NCI-H1417 treated with DMSO at 0.1 percent for 48 hours (cell line): ENCODE results near the gene EYA4.
"Not testable (repeated sequence)": the region's sequence is repeated elsewhere in the genome, so short reads cannot be mapped to it uniquely, and the experiment has no call there.

ENCODE experiments used
- DNase-seq: peaks from one replicate; lab custom pipeline; 2025; lab: John Stamatoyannopoulos, UW

EYA4 gene

DNA sequence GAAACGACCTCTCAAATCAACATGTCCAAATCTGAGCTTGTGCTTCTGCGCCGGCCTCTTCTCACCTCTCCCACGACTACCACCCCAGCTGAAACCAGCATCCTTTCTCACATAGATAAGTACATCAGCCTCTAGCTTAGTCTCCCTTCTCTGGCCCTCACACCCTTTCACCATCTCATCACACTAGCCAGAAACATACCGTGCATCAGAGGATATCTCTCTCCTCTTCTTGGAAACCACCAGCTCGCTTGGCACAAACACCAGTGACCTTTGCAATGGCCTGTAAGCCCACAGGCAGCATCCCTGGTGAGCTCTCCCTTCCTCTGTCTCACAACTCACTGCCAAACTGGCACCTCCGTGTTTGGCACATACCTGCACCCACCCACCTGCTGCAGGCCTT lies 291.8 kb downstream of the EYA4 start:
- no peak for DNase-seq

GRCh38 chr6:133539502-133540259 lies 298.5 kb downstream of the EYA4 start:
- DNase-seq: no peak

GRCh38 chr6:133540361-133540760 lies 299.2 kb downstream of the EYA4 start:
- DNase-seq: no peak

DNA sequence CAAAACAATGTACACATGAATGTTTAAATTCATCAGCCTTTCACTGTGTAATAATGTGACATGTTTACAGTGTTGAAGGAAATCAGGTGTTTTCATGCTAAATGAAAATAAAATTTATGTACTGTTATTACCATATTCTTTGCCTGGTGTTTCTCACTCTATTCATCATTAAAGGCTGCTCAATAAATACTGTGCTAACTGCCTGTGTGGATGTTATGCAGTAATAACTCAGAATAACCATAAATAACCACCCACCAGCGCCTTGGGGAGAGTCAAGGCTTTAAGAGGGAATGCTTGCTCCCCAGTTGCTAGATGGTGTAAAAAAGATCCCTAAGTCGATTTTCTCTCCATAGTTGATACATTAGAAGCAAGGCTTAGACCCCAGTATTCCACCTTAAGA lies 299.9 kb downstream of the EYA4 start:
- DNase-seq: no peak

GRCh38 chr6:133542056-133542821 lies 301.1 kb downstream of the EYA4 start:
- no peak for DNase-seq

DNA sequence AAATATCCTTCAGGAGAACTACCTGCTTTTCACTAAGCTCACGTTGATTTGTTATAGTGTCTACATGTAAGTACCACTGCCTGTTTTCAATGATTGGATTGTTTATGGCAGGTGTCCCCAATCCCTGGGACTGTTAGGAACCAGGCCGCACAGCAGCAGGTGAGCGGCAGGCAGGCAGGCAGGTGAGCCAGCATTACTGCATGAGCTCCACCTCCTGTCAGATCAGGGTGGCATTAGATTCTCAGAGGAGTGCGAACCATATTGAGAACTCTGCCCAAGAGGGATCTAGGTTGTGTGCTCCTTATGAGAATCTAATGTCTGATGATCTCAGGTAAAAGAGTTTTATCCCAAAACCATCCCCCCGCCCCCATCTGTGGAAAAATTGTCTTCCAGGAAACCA lies 303.3 kb downstream of the EYA4 start:
- no peak for DNase-seq

GRCh38 chr6:133546098-133546497 lies 304.9 kb downstream of the EYA4 start:
- DNase-seq: no peak

GRCh38 chr6:133547136-133547535 lies 306.0 kb downstream of the EYA4 start:
- no peak for DNase-seq

- DNase-seq: no peak
Measured at GRCh38 chr6:133548423-133549159, 307.4 kb downstream of the EYA4 start.

GRCh38 chr6:133549371-133549801 lies 308.2 kb downstream of the EYA4 start:
- peak; percentile 70 for DNase-seq

DNA sequence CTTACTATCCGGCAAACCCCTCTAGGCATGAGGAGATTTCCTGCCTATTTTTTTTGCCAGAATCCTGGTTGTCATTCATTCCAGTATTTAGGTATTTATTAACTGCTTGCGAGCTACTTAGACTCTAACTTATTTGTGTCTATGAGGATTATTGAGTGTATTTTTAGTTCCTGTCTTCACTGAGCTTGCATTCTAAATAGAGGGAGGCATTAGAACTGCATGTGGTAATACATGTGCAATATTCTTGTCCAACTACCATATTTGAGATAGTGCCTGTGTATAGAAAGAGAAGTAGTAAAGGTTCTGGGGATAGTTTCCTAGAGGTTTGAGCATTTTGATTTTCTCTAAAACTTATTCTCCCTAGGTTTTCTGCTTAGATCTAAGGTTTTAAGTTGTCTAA lies 308.9 kb downstream of the EYA4 start:
- DNase-seq: no peak

- no peak for DNase-seq
Measured at GRCh38 chr6:133551436-133551835, 310.3 kb downstream of the EYA4 start.

DNA sequence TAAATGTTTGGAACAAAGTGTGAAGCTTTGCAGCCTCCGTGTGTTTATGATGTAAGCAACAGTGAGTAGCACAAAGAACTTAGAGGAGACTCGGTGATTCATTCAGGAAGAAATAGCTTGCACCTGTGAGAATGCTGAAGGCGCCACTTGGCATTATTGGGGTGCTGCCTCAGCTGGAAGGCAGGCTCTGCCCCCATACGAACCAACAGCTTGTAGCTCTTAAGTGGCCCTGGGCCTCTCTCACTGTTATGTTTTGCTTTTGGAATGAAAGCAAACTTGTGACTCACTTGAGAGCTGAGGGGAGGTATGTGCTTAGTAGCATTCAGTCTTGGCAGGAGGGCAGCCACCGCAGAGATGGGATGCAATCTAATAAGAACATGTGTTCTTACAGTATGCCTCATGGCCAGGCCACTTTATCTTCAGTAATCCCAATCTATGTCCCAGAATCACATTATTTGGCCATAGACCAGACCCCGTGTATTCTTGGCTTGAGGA lies 310.7 kb downstream of the EYA4 start:
- DNase-seq: no peak

DNA sequence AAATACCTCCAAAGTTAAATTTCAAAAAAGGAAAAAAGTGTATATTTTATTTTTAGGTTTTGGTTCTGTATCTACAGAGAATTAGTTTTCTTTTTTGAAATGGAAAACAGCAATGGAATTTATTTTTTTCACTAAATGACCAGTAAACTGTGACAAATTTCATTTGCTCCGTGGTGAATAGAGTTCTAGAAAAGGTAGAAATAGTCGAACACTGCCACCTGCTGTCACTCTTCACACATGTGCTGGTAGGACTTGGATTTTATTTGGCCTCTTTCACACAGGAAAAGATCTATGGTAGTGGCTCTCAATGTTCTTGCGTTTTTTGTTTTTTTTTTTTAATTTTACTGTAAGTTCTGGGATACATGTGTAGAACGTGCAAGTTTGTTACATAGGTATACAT lies 312.5 kb downstream of the EYA4 start:
- DNase-seq: peak; percentile 48

GRCh38 chr6:133554121-133554520 lies 313.0 kb downstream of the EYA4 start:
- DNase-seq: not testable (repeated sequence)

GRCh38 chr6:133555685-133556084 lies 314.5 kb downstream of the EYA4 start:
- no peak for DNase-seq

DNA sequence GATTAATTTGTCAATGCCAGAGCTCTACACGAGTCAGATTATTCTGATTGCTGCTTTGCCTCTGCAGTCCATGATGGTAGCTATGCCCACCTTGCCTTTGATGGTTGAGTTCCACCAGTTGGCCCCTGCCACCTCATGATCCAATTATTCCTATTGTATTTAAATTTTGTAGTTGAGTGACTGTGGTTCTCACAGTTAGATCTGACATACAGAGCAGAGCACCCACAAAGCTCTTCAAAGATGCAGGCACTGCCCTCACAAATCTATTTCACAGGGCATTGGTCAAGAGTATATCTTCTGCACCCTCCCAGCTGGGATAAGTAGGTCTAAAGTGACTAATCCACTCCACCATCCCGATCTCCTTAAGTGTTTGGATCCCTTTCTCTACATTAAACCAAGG lies 318.8 kb downstream of the EYA4 start:
- no peak for DNase-seq

DNA sequence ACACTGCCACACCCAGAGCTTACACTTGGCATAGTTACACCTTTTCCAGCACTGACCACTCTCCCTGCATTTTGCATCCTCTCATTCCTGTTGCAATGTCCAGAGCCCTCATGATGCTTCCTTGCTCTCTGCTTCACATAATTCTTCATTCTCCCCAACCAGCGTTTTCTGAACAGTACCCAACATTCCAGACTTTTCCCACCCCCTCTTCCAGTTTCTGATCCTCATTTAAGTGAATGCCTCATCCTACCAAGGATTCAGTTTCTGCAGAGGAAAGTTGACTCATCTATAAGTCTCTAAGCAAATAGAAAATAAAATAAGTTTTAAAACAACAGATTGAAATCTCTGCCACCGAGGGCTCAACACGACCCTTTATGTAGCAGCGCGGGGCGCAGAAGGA lies 326.5 kb downstream of the EYA4 start:
- DNase-seq: no peak

GRCh38 chr6:133568970-133569889 lies 328.1 kb downstream of the EYA4 start:
- DNase-seq: peak; percentile 61

- DNase-seq: no peak
Measured at GRCh38 chr6:133571681-133572080, 330.5 kb downstream of the EYA4 start.

- DNase-seq: no peak
Measured at GRCh38 chr6:133577851-133578250, 336.7 kb downstream of the EYA4 start.
